T-helper 1 cell (primary cell): ENCODE results near the gene MFAP5.
"Not testable (repeated sequence)": the region's sequence is repeated elsewhere in the genome, so short reads cannot be mapped to it uniquely, and the experiment has no call there.

Experiments used
- DNase-seq, 5 donors: peaks; one replicate each; pipeline ENCODE4 v3.0.0-alpha.2; 2012 to 2020

MFAP5 gene

DNA sequence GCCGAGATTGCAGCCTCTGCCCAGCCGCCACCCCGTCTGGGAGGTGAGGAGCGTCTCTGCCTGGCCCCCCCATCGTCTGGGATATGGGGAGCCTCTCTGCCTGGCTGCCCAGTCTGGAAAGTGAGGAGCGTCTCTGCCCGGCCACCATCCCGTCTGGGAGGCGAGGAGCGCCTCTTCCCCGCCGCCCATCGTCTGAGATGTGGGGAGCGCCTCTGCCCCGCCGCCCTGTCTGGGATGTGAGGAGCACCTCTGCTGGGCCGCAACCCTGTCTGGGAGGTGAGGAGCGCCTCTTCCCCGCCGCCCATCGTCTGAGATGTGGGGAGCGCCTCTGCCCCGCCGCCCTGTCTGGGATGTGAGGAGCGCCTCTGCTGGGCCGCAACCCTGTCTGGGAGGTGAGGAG lies 37.9 kb downstream of the MFAP5 start:
- not testable (repeated sequence) for DNase-seq

- DNase-seq = no peak
These were observed 40.0 kb downstream of the MFAP5 start for GRCh38 chr12:8622646-8623045.

DNA sequence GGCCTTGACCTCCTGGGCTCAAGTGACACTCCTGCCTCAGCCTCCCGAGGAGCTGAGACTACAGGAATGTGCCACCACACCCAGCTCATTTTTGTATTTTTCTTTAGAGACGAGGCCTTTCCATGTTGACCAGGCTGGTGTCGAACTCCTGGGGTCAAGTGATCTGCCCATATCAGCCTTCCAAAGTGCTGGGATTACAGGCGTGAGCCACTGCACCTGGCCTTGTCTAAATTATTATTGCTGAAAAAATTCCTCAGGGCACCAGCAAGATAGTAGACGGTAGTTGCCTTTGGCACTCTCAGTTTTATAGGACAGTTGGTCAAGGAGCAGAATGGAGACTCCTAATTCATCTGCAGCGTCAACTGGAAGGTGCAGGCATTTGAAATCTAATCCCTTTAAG lies 47.4 kb downstream of the MFAP5 start:
- DNase-seq = no peak

DNA sequence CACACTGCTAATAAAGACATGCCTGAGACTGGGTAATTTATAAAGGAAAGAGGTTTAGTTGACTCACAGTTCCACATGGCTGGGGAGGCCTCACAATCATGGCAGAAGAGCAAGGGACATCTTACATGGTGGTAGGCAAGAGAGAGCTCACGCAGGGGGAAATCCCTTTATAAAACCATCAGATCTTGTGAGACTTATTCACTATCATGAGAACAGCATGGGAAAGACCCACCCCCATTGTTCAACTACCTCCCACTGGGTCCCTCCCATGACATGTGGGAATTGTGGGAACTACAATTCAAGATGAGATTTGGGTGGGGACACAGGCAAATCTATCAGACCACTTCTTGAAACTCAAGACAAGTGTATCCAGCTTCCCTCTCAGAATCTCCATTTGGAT lies 48.7 kb downstream of the MFAP5 start:
- DNase-seq = not testable (repeated sequence)

DNA sequence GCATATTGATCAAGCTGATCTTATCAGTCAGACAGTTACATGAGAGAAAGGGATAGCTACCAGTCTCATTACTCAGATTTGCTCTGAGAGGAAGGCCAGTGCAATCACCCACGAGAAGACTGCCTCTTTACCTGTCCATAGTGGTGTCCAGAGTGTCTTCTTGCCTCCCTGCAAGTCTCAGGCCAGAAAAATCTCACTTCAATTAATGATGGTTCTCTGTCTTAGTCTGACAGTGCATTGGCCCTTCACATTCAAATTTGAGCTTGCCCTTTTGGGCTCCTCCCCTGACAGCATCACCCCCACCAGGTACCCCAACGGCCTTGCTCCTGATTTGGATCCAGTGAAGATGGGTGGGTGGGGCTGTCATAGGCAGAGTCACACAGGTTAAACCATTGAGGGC lies 50.0 kb downstream of the MFAP5 start, which contains the start of gene AICDA:
Gene AICDA (minus strand): TSS at position 231 of the 400 bp plus-strand sequence. CDS start 92 bp downstream, at position 139.
- DNase-seq = no peak

DNA sequence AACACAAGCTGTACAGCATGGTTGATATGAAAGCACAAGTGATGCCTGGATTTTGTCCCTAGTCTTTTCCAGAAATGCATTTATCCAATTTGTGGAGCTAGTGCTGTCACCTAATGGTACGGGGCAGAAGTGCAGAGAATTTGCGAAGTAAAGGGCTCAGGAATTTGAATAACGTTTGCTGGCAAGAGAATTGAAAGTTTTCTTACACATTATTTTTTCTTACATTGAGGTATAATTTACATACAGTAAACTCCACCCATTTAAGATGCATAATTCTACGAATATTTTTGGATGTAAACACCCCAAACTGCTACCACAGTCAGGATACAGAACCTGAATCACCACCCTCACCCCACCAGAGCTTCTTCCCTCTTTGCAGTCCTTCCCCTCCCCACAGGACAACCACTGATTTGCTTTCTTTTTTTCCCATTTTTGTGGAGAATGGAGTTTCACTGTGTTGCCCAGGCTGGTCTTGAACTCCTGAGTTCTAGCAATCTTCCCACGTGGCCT lies 53.5 kb downstream of the MFAP5 start:
- no peak for DNase-seq

DNA sequence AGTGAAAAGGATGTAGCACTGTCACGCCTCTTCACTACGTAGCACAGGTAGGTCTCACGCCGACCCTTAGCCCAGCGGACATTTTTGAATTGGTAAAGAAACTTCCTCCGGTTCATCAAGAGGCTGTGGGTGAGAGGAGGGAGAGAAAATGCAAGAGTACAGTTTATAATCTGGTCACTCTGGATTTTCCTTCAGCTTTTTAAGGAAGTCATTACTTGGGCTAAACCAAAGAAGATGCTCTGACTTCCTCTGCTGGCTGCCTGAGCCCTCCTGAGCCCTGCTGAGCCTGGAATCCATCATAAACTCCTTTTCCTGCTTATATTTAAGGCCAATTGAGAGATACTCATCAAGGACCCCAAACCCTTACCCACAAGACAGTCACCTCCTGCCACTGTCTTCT lies 55.7 kb downstream of the MFAP5 start:
- no peak for DNase-seq

DNA sequence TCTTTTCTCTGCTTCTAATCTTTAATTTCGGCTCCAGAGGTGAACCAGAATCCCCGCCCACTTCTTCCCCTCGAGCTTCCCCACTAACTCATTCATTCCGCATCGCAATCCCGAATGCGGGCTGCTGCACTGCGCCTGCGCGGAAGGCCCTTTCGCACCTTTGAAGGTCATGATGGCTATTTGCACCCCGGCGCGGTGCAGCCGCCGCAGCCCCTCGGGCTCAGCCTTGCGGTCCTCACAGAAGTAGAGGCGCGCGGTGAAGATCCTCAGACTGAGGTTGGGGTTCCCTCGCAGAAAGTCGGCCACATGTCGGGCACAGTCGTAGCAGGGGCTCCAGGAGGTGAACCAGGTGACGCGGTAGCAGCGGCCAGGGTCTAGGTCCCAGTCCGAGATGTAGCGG lies 57.6 kb downstream of the MFAP5 start:
- DNase-seq = no peak

DNA sequence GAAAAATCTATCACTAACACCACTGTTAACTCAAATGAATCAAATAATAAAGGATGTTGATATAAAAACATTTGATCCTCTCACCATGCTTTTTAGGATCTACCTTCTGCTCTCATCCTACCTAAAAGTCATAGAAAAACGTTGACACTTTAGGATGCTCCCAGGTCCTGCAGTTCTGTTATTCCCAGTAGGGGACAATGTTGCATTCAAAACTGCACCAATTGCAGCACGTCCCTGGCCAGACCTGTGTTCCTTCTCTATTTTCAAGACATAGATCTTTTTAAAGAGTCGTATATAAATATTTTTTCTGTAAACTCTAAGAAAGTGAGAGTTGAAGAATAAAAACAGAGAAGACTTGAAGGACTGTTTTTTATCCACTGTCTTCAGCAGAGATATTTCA lies 58.8 kb downstream of the MFAP5 start:
- no peak for DNase-seq

GRCh38 chr12:8603286-8603685 lies 59.3 kb downstream of the MFAP5 start:
- DNase-seq = no peak

DNA sequence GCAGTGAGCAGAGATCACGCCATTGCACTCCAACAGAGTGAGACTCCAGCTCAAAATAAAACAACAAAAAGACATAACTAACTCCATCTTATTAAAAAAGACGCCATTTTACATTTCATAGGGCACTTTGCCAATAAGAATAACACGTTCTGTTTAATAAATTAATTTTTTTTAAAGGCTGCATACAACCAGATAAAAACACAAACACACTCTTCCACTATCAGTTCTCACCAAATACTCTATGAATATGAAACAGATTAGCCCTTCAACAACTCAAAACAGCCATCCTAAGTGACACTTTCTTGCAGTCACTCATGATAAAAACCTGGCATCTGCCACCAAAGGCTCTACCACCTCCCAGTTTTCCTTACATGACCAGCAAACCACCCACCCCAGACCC lies 66.1 kb downstream of the MFAP5 start:
- no peak for DNase-seq
